Measurements from ENCODE around the gene GOLT1B.
"Not testable (repeated sequence)": the region's sequence is repeated elsewhere in the genome, so short reads cannot be mapped to it uniquely, and the experiment has no call there.

GOLT1B gene

GRCh38 chr12:21501258-21502163 is at the start of gene GOLT1B, which contains the start of gene RECQL:
Gene GOLT1B (plus strand): TSS chr12:21501789. CDS start chr12:21501924, 135 bp downstream.
Gene RECQL (minus strand): TSS chr12:21501635. CDS start chr12:21499570, 2,065 bp downstream.
- DNase-seq (ENCODE audit: low read depth), result peak; percentile 97
- H3K4me3 ChIP-seq (ENCODE audit: low read length), result peak within 1 kb of the TSS; percentile 87
- no peak for TF ChIP-seq CTCF (conservative IDR thresholded peaks at IDR 0.05; ENCODE audit: low read length)

GRCh38 chr12:21453312-21453852 is 48.2 kb upstream of the GOLT1B start:
- DNase-seq (ENCODE audit: low read depth), result no peak
- no peak for TF ChIP-seq CTCF (conservative IDR thresholded peaks at IDR 0.05; ENCODE audit: low read length)
- no peak overlapping the region for H3K4me3 ChIP-seq (ENCODE audit: low read length)

- DNase-seq (ENCODE audit: low read depth), result no peak
- no peak overlapping the region for H3K4me3 ChIP-seq (ENCODE audit: low read length)
- no peak for TF ChIP-seq CTCF (conservative IDR thresholded peaks at IDR 0.05; ENCODE audit: low read length)
These were observed 45.3 kb upstream of the GOLT1B start for GRCh38 chr12:21456291-21456780.

- TF ChIP-seq CTCF (conservative IDR thresholded peaks at IDR 0.05; ENCODE audit: low read length), result no peak
- no peak overlapping the region for H3K4me3 ChIP-seq (ENCODE audit: low read length)
- no peak for DNase-seq (ENCODE audit: low read depth)
These were observed 42.1 kb upstream of the GOLT1B start for GRCh38 chr12:21459474-21459873.

- DNase-seq (ENCODE audit: low read depth); H3K4me3 ChIP-seq (ENCODE audit: low read length): not testable (repeated sequence)
These were observed 34.3 kb upstream of the GOLT1B start for GRCh38 chr12:21467334-21467733.

- DNase-seq (ENCODE audit: low read depth), result no peak
- no peak for TF ChIP-seq CTCF (conservative IDR thresholded peaks at IDR 0.05; ENCODE audit: low read length)
- H3K4me3 ChIP-seq (ENCODE audit: low read length), result no peak overlapping the region
These were observed 30.3 kb upstream of the GOLT1B start for GRCh38 chr12:21471294-21471693.

- no peak overlapping the region for H3K4me3 ChIP-seq (ENCODE audit: low read length)
- no peak for DNase-seq (ENCODE audit: low read depth)
- no peak for TF ChIP-seq CTCF (conservative IDR thresholded peaks at IDR 0.05; ENCODE audit: low read length)
These were observed 29.3 kb upstream of the GOLT1B start for GRCh38 chr12:21472197-21472823.
